IMR-90 (cell line): Measurements from ENCODE around the gene MAGI2. TPM values are rescaled to one million over a fixed set of nuclear protein-coding genes. Genes with fewer than 3 reads are reported as not detected.

Source experiments
- ATAC-seq: fragments of 200-7000 bp; cut with Tn5 transposase; 2 replicates; pipeline ENCODE4 v1.9.1; 2020; ENCODE audit warnings: low read depth, mild to moderate bottlenecking, moderate library complexity
- BruUV-seq: library from RNA; stranded (reverse); fragments of 400-500 nt; replicated peaks from 2 replicates; lab custom pipeline; 2021; lab: Mats Ljungman, UMichigan
- CTCF ChIA-PET: fragments of 300-600 bp; formaldehyde crosslinking; extraction: SDS; loops from one replicate; lab custom pipeline; 2021; ENCODE audit warnings: antibody characterized with exemption; lab: Yijun Ruan, JAX
- POLR2A ChIA-PET: fragments of 300-600 bp; sonication (Branson Sonifier 250); formaldehyde crosslinking; loops from one replicate; lab custom pipeline; 2022; ENCODE audit warnings: antibody characterized with exemption; ENCODE audit not compliant: unreplicated experiment; lab: Charles Lee
- DNase-seq: peaks from one replicate; pipeline ENCODE4 v3.0.0; 2013
- H2AFZ ChIP-seq: replicated peaks from 2 replicates; pipeline ENCODE3; 2013; ENCODE audit warnings: low read length, mild to moderate bottlenecking; ENCODE audit not compliant: poor library complexity
- H2AK5ac ChIP-seq: 2 replicates; pipeline ENCODE4 v1.6.1; 2013; ENCODE audit warnings: low read depth, low read length, inconsistent platforms
- H2AK9ac ChIP-seq: replicated peaks from 2 replicates; pipeline ENCODE3; 2013; ENCODE audit warnings: mild to moderate bottlenecking, low read depth, low read length, moderate library complexity; ENCODE audit not compliant: poor library complexity
- H2BK120ac ChIP-seq: 2 replicates; pipeline ENCODE4 v1.6.1; 2013; ENCODE audit warnings: low read depth, low read length, inconsistent platforms
- H2BK15ac ChIP-seq: 3 replicates; pipeline ENCODE4 v1.6.1; 2013; ENCODE audit warnings: low read depth, low read length, inconsistent platforms
- H2BK20ac ChIP-seq: 2 replicates; pipeline ENCODE4 v1.6.1; 2013; ENCODE audit warnings: low read depth, mild to moderate bottlenecking, inconsistent platforms, low read length, moderate library complexity
- H2BK5ac ChIP-seq: 2 replicates; pipeline ENCODE4 v1.6.1; 2013; ENCODE audit warnings: mild to moderate bottlenecking, low read depth, low read length, inconsistent platforms; ENCODE audit not compliant: poor library complexity, severe bottlenecking
- H3K14ac ChIP-seq: replicated peaks from 2 replicates; pipeline ENCODE4 v1.6.1; 2013; ENCODE audit warnings: low read depth, low read length, inconsistent platforms
- H3K18ac ChIP-seq: 2 replicates; pipeline ENCODE4 v1.6.1; 2013; ENCODE audit warnings: low read depth, low read length, control low read depth
- H3K23ac ChIP-seq: 2 replicates; pipeline ENCODE4 v1.6.1; 2013; ENCODE audit warnings: low read depth, low read length, inconsistent platforms
- H3K27ac ChIP-seq: 2 replicates; pipeline ENCODE4 v1.5.1; 2013; ENCODE audit warnings: mild to moderate bottlenecking, control low read depth, low read length; ENCODE audit not compliant: insufficient read depth
- H3K27me3 ChIP-seq: 2 replicates; pipeline ENCODE4 v1.6.1; 2013; ENCODE audit warnings: low read length; ENCODE audit not compliant: control insufficient read depth, insufficient read depth
- H3K36me3 ChIP-seq: 2 replicates; pipeline ENCODE4 v1.6.1; 2013; ENCODE audit warnings: low read length, mixed read lengths; ENCODE audit not compliant: control insufficient read depth, insufficient read depth
- H3K4ac ChIP-seq: 2 replicates; pipeline ENCODE4 v1.6.1; 2013; ENCODE audit warnings: low read depth, low read length, inconsistent platforms
- H3K4me1 ChIP-seq: 2 replicates; pipeline ENCODE4 v1.6.1; 2013; ENCODE audit warnings: low read length, mixed read lengths; ENCODE audit not compliant: control insufficient read depth, insufficient read depth
- H3K4me2 ChIP-seq: 2 replicates; pipeline ENCODE4 v1.6.1; 2013; ENCODE audit warnings: low read depth, mild to moderate bottlenecking, control low read depth, low read length, moderate library complexity
- H3K4me3 ChIP-seq: 2 replicates; pipeline ENCODE4 v1.5.1; 2013; ENCODE audit warnings: low read depth, mild to moderate bottlenecking, control low read depth, low read length, moderate library complexity; ENCODE audit not compliant: insufficient read depth
- H3K56ac ChIP-seq: 2 replicates; pipeline ENCODE4 v1.6.1; 2013; ENCODE audit warnings: low read length, inconsistent platforms; ENCODE audit not compliant: insufficient read depth; ENCODE audit errors: extremely low read depth
- H3K79me1 ChIP-seq, 2 experiments: 2 replicates each; pipeline ENCODE4 v1.6.1; 2013; ENCODE audit warnings: low read length in 2 of 2, inconsistent platforms in 1 of 2, low read depth in 1 of 2
- H3K9ac ChIP-seq: 2 replicates; pipeline ENCODE4 v1.6.1; 2013; ENCODE audit warnings: low read depth, low read length, control low read depth
- H3K9me1 ChIP-seq: 2 replicates; pipeline ENCODE4 v1.6.1; 2013; ENCODE audit warnings: low read length, inconsistent platforms; ENCODE audit not compliant: insufficient read depth
- H3K9me3 ChIP-seq: 2 replicates; pipeline ENCODE4 v1.6.1; 2013; ENCODE audit warnings: low read length; ENCODE audit not compliant: control insufficient read depth, insufficient read depth
- H4K20me1 ChIP-seq: 2 replicates; pipeline ENCODE4 v1.6.1; 2013; ENCODE audit warnings: low read length, inconsistent platforms; ENCODE audit not compliant: insufficient read depth
- H4K5ac ChIP-seq: 2 replicates; pipeline ENCODE4 v1.6.1; 2013; ENCODE audit warnings: mild to moderate bottlenecking, low read depth, low read length, control low read depth
- H4K8ac ChIP-seq, 2 experiments: 2 replicates each; pipeline ENCODE4 v1.6.1; 2013; ENCODE audit warnings: low read depth in 2 of 2, low read length in 2 of 2, control low read depth in 1 of 2, inconsistent platforms in 1 of 2
- H4K91ac ChIP-seq: 2 replicates; pipeline ENCODE4 v1.6.1; 2013; ENCODE audit warnings: low read depth, low read length, inconsistent platforms; ENCODE audit not compliant: insufficient read depth
- BHLHE40 ChIP-seq: fragments of 150-350 bp; IDR thresholded peaks from 2 replicates; pipeline ENCODE4 v1.6.1; 2016; ENCODE audit warnings: mild to moderate bottlenecking, low read depth, low read length
- NFE2L2 ChIP-seq: fragments of 150-350 bp; IDR thresholded peaks from 2 replicates; pipeline ENCODE4 v1.6.1; 2016; ENCODE audit warnings: low read depth, mild to moderate bottlenecking, low read length
- RAD21 ChIP-seq: IDR thresholded peaks from 2 replicates; pipeline ENCODE4 v1.6.1; 2012; ENCODE audit warnings: low read length, improper control_type of control experiment
- dilution Hi-C: fragments of 300-500 bp; cut with HindIII; formaldehyde crosslinking; loops from one replicate; pipeline ENCODE4 v1.14.3; 2018; ENCODE audit warnings: low sequenced_read_pairs; ENCODE audit not compliant: unreplicated experiment
- in situ Hi-C: fragments of 300-500 bp; cut with MboI; formaldehyde crosslinking; loops from 3 replicates; pipeline ENCODE4 v1.14.3; 2019; ENCODE audit warnings: low sequenced_read_pairs, inconsistent platforms, mixed read lengths
- intact Hi-C: fragments of 100-400 bp; cut with micrococcal nuclease; formaldehyde crosslinking; loops from 2 replicates; pipeline ENCODE4 v1.10.0; 2022
- polyA plus RNA-seq, 3 experiments: library from polyadenylated mRNA; depleted of rRNA; stranded (reverse); fragments of >200 nt; gene quantifications; 2 replicates each; pipeline ENCODE4 v1.2.3, GENCODE V29; 2012; ENCODE audit warnings: low replicate concordance in 1 of 3
- total RNA-seq: library from RNA; depleted of rRNA; stranded (reverse); fragments of >200 nt; gene quantifications from 2 replicates; pipeline ENCODE4 v1.2.3, GENCODE V29; 2012

The MAGI2 gene
- total and polyA plus RNA-seq, 2 of the 4 experiments (the other 2 are of a cell fraction) = 2.5 to 17.9 TPM

DNA sequence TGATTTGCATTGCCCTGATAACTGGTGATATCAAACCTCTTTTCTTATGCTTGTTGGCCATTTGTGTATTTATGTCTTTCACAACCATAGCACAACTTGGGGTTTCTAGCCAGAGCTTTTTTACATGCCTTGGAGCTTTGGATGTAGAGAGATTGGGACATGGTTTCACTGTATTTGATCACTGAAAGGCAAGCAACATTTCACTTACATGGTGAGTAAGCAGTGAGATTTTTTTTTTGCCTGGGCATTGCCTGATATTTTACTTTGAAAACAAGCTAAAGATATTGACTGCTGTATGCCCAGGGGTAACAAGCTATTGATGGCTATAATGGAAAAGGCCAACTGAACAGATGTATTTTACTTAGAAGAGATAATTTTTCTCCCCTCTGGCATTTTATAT is 1395.9 kb downstream of the MAGI2 start:
- POLR2A ChIA-PET = no interaction called here
- in situ Hi-C loops = no loop called here
- Histone ChIP-seq H2BK15ac (no peak overlapping the region), H3K56ac (no peak overlapping the region), H4K5ac (no peak overlapping the region), H3K9me3 (no peaks in the 10 kb centered on the region), H3K4ac (no peak overlapping the region), H2AFZ (no peak overlapping the region), H2BK5ac (no peak overlapping the region), H2BK20ac (no peak overlapping the region), H3K27ac (no peak overlapping the region), H3K27me3 (no peaks in the 10 kb centered on the region), H3K9ac (no peak overlapping the region), H3K9me1 (no peaks in the 10 kb centered on the region), H2AK5ac (no peak overlapping the region), H3K79me1 (no peaks in the 10 kb centered on the region), H4K8ac (no peak overlapping the region), H2AK9ac (no peak overlapping the region), H3K4me1 (no peaks in the 10 kb centered on the region), H3K14ac (no peak overlapping the region), H3K36me3 (no peaks in the 10 kb centered on the region), H3K4me2 (no peak overlapping the region), H4K91ac (no peak overlapping the region), H3K4me3 (no peak overlapping the region), H3K23ac (no peak overlapping the region), H4K20me1 (no peaks in the 10 kb centered on the region), H3K18ac (no peak overlapping the region), H2BK120ac (no peak overlapping the region)
- no TSS peak for BruUV-seq
- CTCF ChIA-PET = interaction anchor here (0.6 to 1.3 kb wide), 3 partner anchors 14 to 166 kb away, joined by 3 to 4 read pairs (median 3); no protein-coding TSS in a partner anchor
- no peak for TF ChIP-seq NFE2L2
- TF ChIP-seq BHLHE40 = no peak
- no peak for TF ChIP-seq RAD21
- DNase-seq (no peak), ATAC-seq (no peak)
- intact Hi-C loops = no loop called here
- dilution Hi-C loops = no loop called here
